Upper lobe of right lung (tissue), 1 donor: ENCODE results near the gene SLC27A4. TPM values are rescaled to one million over a fixed set of nuclear protein-coding genes. Genes with fewer than 3 reads are reported as not detected.

Experiments
- ATAC-seq: fragments of 200-7000 bp; cut with Tn5 transposase; one replicate; pipeline ENCODE4 v1.9.1; 2020; ENCODE audit warnings: mild to moderate bottlenecking, moderate library complexity
- DNase-seq: peaks from one replicate; pipeline ENCODE4 v3.0.0-alpha.2; 2020
- H3K27ac ChIP-seq: fragments of 200-600 bp; one replicate; pipeline ENCODE4 v1.8.0; 2022
- H3K27me3 ChIP-seq: fragments of 200-600 bp; one replicate; pipeline ENCODE4 v1.8.0; 2022; ENCODE audit warnings: mild to moderate bottlenecking
- H3K36me3 ChIP-seq: fragments of 200-600 bp; one replicate; pipeline ENCODE4 v1.8.0; 2022
- H3K4me1 ChIP-seq: fragments of 200-600 bp; one replicate; pipeline ENCODE4 v1.8.0; 2022
- H3K4me3 ChIP-seq: fragments of 200-600 bp; one replicate; pipeline ENCODE4 v1.8.0; 2022; ENCODE audit warnings: mild to moderate bottlenecking
- H3K9me3 ChIP-seq: fragments of 200-600 bp; one replicate; pipeline ENCODE4 v1.8.0; 2022
- CTCF ChIP-seq: fragments of 200-600 bp; IDR thresholded peaks from one replicate; pipeline ENCODE4 v1.8.0; 2022; ENCODE audit warnings: antibody characterized with exemption
- intact Hi-C: fragments of 100-400 bp; cut with DNase I; formaldehyde crosslinking; loops from one replicate; pipeline ENCODE4 v1.11.0; 2022
- total RNA-seq: library from RNA; stranded (reverse); fragmentation: NEBNext Ultra II Directional; extraction: Animal tissue kit (Norgen Biotek cat#: 25700); gene quantifications from one replicate; pipeline ENCODE4 v1.2.1, GENCODE V29; 2021
- donor health status: DM: no; HTN: yes; CAD: no; lungs with severe emphysema.

SLC27A4 gene
- total RNA-seq, 1 donor from 2014 or later: 21.4 TPM

- DNase-seq: no peak
- Histone ChIP-seq H3K4me3 (peak overlapping the region; percentile 92), H3K27ac (peak overlapping the region; percentile 88), H3K4me1 (peaks cover 20% of the 10 kb centered on the region), H3K36me3 (peaks cover 9% of the 10 kb centered on the region), H3K27me3 (no peaks in the 10 kb centered on the region), H3K9me3 (no peaks in the 10 kb centered on the region)
- no peak for ATAC-seq
- intact Hi-C loops: no loop called here
- no peak for TF ChIP-seq CTCF
Measured at GRCh38 chr9:128370367-128370751, 30.0 kb downstream of the SLC27A4 start.

- H3K9me3 ChIP-seq: no peaks in the 10 kb centered on the region
- ATAC-seq (peak; percentile 98), DNase-seq (peak; percentile 97)
- TF ChIP-seq CTCF: no peak
- no peaks in the 10 kb centered on the region for H3K27me3 ChIP-seq
- peak within 1 kb of the TSS; percentile 88 for H3K27ac ChIP-seq
- peaks cover 15% of the 10 kb centered on the region for H3K36me3 ChIP-seq
- peak within 1 kb of the TSS; percentile 92 for H3K4me3 ChIP-seq
- peaks cover 18% of the 10 kb centered on the region for H3K4me1 ChIP-seq
- intact Hi-C loops: no loop called here
Measured at GRCh38 chr9:128370752-128371629, 30.7 kb downstream of the SLC27A4 start, which contains the start of gene URM1. Gene URM1, plus strand, starts transcription at chr9:128371374. Its CDS starts 7 bp downstream, at chr9:128371381.

GRCh38 chr9:128371630-128372117 is 31.3 kb downstream of the SLC27A4 start:
- no peak for TF ChIP-seq CTCF
- ATAC-seq (no peak), DNase-seq (no peak)
- Histone ChIP-seq H3K36me3 (peaks cover 15% of the 10 kb centered on the region), H3K27me3 (no peaks in the 10 kb centered on the region), H3K9me3 (no peaks in the 10 kb centered on the region), H3K27ac (peak overlapping the region; percentile 88), H3K4me1 (peaks cover 18% of the 10 kb centered on the region), H3K4me3 (peak overlapping the region; percentile 92)
- intact Hi-C loops: no loop called here

GRCh38 chr9:128372188-128372641 is 31.9 kb downstream of the SLC27A4 start:
- Histone ChIP-seq H3K9me3 (no peaks in the 10 kb centered on the region), H3K27me3 (no peaks in the 10 kb centered on the region), H3K4me1 (peaks cover 18% of the 10 kb centered on the region), H3K4me3 (peak overlapping the region; percentile 92), H3K27ac (peak overlapping the region; percentile 88), H3K36me3 (peaks cover 15% of the 10 kb centered on the region)
- ATAC-seq: no peak
- intact Hi-C loops: no loop called here
- TF ChIP-seq CTCF: no peak
- no peak for DNase-seq

GRCh38 chr9:128372784-128373183 is 32.5 kb downstream of the SLC27A4 start:
- no peak for ATAC-seq
- intact Hi-C loops: no loop called here
- Histone ChIP-seq H3K4me3 (no peak overlapping the region), H3K27me3 (no peaks in the 10 kb centered on the region), H3K27ac (no peak overlapping the region), H3K36me3 (peaks cover 16% of the 10 kb centered on the region), H3K4me1 (peaks cover 18% of the 10 kb centered on the region), H3K9me3 (no peaks in the 10 kb centered on the region)
- DNase-seq: no peak
- TF ChIP-seq CTCF: no peak
